Stimulated activated CD4-positive, alpha-beta T cell treated with anti-CD3 and anti-CD28 coated beads, Interleukin-4, amount 100 ng/mL, for 24 hours (primary cell): ENCODE data around the gene PLD6.
"Not testable (repeated sequence)": the region's sequence is repeated elsewhere in the genome, so short reads cannot be mapped to it uniquely, and the experiment has no call there.

Experiments used
- DNase-seq: peaks from one replicate; pipeline ENCODE4 v3.0.0-alpha.2; 2020

PLD6 gene

DNA sequence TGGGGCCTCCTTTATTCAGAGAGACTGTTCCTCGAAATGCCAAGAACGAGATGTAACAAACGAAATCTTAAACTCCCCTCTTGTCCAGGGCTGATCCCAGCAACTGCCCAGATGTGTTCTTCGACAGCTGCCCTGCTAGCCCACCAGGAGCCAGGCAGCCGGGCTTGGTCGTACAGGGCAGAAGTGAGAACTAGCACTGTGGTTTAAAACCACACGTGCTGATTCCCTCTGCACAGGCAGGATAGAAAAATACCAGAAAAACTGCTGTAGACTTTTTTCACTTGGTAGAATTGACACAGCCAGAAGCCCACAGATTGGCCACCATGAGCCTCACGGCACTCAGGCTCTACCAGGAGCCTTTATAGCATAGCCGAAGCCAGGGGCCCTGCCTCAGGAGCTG lies 33.1 kb downstream of the PLD6 start:
- DNase-seq, result no peak

DNA sequence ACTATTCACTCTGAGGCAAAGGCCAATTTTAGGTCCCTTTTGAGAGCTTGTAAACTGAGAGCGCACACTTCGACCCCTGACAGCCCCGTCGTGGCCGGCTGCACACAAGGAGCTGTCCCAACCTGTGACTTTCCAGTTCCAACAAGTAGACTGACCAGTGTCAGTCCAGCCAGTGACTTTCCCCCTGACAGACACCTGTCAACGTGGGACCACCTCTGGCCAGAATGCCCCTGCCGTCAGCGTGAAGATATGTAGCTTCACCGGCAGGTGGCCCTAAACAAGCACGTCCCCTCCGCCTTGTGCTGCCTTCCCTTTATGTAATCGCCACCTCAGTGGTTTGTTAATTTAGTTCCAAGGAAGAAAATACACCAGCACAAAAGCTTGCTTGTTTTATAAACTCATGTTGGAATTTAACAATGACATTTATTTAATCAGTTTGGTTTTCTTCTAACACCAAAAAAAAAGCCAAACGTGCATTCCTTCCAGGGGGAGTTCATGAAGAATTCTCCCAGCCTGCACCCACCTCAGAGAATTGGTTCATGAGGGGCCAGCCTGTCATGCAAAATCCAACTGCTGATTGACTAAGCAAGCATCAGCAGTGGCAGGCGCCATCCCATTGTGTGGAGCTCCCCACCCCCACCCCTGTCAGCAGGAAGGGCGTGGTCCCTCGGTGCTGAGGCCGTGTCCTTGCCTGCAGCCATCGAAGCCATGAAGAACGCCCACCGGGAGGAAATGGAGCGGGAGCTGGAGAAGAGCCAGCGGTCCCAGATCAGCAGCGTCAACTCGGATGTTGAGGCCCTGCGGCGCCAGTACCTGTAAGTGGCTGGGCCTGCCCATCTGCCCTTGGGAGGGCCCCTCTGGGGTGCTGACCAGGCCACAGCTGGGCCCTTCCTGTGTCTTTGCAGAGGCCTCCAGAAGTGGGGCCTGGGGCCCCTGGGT lies 33.9 kb downstream of the PLD6 start:
- DNase-seq, result no peak

DNA sequence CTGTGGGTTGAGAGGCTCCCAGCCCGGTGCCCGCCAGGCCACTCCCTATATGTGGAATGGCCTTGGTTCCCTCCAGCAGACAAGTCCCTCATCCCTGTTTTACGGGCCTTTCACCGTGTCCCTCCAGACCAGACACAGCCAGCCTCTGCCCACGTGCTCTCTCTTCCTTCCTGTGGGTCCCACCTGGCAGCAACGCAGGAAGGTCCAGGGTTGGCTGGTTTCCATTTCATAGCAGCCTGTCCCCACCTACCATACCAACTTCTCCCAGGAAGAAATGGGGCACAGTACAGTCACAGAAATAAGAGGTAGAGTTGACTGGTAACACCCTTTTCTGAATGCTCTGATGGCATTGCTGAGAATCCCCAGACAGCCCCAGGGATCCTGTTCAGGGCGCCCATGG lies 34.9 kb downstream of the PLD6 start:
- DNase-seq, result no peak

DNA sequence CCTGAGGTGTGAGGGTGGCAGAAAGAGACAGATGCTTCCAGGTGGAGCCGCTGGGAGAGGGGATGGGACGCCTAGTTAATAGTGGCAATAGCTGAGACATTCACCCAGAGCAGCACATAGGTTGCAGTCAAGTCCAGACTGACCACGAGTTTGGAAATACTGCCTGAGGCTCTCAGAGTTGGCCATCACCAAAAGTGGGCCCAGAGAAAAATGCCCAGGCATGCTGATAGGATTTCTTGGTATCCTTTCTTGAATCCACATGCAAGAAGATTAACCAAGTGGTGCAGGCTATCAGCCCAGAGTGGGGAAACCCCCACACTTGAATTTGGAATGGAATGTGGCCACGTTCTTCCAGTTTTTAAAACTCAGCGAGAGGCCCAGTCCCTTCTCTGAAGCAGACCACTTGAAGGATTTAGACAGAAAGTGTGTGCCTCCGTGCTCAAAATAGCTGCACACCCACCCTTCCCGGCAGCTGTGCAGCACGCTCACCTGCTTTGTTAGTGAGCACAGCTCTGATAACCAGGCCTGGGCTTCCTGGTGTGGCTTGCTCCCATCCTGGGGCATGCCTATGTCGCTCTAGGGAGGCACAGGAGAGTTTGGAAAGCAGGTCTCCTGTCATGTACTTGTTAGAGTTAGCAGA lies 35.7 kb downstream of the PLD6 start:
- no peak for DNase-seq

DNA sequence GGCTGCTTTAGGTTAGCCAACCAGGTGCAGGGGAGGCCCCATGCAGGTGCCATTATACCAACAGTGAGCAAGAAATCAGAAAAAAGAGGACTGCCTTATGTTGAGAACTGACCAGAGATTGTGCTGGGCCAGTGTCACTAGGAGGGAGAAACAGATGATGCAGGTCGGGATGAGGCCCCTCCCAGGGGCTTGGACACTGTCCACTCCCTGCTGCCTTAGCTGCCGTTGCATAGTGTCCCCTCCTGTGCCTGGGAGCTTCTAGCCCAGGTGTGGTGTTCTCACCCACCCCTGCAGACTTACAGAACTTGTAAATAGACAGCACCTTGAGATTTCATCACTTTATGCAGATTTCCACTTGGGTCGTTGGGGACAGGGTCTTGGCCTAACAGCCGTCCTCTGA lies 36.7 kb downstream of the PLD6 start:
- no peak for DNase-seq

DNA sequence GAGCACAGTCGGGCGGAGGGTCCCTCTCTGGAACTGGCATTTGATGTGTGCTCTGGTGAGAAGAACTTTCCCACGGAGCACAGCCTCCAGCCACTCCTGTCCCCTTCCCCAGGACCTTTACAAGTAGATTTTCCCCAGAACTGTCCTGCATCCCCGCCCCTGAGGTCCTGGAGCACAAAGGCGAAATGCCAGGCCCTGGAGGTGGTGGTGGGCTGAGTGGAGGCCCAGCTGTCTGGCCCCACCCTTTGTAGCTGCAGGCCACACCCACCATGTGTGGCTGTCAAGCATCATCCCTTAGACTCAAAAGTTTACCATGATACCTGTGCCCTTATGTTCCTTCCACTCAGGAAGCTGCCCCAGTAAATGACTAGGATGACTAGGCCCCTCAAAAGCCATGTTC lies 37.7 kb downstream of the PLD6 start:
- no peak for DNase-seq

DNA sequence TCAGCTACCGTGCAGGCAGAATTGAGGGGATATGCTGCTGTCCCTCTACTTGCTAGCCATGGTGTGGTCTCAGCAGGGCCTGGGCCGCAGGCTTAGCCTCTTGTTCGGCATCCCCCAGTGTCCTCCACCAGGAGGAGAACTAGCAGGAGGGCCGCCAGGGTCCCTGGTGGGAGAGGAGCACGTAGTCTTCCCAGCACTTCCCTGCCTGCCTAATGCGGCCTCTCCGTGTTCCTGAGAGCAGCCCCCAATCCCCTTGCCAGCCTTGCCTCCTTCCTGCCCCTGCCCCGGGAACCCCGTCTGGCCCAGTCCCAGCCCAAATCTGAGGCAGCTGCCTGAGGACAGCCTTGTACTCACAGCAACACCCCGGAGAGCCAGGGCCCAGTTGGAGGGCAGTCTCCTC lies 38.1 kb downstream of the PLD6 start:
- no peak for DNase-seq

DNA sequence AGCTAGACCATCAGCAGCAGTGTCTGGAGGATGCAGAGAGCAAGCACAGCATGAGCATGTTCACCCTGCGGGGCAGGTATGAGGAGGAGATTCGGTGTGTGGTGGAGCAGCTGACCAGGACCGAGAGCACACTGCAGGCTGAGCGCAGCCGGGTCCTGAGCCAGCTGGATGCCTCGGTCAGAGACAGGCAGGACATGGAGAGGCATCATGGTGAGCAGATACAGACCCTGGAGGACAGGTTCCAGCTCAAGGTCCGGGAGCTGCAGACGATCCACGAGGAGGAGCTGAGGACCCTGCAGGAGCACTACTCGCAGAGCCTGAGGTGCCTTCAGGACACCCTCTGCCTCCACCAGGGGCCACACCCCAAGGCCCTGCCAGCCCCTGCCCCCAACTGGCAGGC lies 38.8 kb downstream of the PLD6 start:
- DNase-seq, result no peak

DNA sequence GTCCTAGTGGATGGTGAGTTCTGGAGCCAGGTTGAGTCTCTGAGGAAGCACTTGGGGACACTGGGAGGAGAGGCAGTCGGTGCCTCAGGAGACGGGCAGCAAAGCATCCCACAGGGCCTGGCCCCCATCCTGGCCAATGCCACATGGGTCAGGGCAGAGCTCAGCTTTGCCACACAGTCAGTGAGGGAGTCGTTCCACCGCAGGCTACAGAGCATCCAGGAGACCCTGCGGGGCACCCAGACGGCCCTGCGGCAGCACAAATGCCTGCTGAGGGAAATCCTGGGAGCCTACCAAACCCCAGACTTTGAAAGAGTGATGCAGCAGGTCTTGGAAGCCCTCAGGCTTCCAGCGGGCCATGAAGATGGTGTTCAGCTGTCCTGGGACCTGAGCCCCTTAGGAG lies 39.7 kb downstream of the PLD6 start:
- no peak for DNase-seq

DNA sequence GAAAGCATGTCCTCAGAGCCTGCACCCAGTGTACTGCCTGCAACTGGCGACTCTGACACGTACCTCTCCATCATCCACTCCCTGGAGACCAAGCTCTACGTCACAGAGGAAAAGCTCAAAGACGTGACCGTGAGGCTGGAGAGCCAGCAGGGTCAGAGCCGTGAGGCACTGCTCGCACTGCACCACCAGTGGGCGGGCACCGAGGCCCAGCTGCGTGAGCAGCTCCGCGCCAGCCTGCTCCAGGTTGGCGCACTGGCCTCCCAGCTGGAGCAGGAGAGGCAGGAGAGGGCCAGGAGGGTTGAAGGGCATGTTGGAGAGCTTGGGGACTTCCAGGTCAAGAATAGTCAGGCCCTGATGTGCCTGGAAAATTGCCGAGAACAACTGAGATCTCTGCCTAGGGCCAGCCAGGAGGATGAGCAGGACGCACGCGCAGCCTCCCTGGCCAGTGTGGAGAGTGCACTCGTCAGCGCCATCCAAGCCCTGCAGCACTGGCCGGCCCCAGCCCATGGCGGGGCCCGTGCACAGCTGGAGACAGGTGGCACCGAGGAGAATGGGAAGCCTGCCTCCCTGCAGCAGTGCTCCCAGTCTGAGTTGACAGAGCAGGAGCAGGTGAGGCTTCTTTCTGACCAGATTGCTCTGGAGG lies 40.3 kb downstream of the PLD6 start:
- DNase-seq, result no peak

DNA sequence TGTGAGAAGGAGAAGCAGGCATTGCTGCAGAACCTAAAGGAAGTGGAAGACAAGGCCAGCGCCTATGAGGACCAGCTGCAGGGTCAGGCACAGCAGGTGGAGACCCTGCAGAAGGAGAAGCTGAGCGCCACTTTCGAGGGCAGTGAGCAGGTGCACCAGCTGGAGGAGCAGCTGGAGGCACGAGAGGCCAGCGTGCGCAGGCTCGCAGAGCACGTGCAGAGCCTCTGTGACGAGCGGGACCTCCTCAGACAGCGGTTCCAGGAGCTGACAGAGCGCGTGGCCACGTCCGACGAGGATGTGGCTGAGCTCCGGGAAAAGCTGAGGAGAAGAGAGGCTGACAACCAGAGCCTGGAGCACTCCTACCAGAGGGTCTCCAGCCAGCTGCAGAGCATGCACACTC lies 41.5 kb downstream of the PLD6 start:
- DNase-seq, result no peak

DNA sequence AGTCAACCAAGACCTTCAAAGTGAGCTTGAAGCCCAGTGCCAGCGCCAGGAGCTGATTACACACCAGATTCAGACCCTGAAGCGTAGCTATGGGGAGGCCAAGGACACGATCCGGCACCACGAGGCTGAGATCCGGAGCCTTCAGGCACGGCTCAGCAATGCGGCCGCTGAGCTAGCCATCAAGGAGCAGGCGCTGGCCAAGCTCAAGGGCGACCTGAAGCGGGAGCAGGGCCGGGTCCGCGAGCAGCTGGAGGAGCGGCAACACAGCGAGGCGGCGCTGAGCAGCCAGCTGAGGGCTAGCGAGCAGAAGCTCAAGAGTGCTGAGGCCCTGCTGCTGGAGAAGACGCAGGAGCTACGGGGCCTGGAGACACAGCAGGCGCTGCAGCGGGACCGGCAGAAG lies 42.0 kb downstream of the PLD6 start:
- no peak for DNase-seq

DNA sequence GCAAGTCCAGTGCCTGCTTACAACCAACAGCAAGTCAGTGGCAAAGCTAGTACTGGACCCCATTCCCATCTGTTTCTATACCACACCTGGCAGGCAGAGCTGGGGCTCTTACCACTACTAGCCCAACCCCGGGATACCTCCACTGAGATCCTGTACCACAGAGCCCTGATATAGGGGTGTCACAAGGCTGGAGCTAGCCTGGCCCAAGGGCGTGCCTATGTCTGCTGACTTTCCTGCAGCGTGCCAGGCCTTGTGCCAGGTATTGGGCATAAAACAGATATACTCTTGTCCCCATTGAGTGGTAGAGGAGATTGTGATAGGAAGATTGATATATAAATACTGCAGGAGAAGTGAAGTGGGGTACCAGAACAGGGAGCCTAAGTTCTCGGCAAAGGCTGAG lies 44.4 kb downstream of the PLD6 start:
- no peak for DNase-seq

DNA sequence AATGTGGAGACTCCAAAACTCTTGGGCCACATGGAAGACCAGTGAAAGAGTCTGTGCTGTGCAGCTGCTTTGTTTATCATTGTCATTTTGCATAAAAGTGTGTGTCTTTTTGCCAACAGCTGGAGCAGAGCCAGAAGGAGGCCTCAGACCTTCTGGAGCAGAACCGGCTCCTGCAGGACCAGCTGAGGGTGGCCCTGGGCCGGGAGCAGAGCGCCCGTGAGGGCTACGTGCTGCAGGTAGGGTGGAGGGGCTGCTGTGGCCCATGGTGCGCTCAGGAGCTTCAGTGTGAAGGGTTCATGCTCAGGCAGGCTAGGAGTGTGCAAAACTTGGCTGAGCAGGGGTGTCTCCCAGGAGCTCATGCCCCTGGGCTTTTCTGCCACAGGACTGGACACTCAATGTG lies 45.0 kb downstream of the PLD6 start:
- DNase-seq, result no peak

DNA sequence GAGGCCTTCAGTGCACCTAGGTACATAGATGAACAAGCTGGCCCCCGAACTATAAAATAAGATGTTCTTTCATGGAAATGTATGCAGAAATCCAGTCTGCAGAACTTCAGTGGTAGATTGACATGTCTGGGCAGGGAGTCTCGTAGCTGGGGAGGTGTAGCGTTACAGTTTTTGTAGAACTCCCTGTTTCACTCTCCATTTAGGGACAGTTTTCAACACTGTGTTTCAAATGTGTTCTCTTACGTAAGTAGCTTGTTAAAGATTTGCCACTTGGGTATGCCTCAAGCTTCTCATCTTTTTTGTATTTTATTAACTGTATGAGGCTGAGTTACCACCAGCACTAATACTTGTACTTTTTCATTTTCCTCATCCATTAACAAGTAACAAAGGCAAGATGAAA lies 46.6 kb downstream of the PLD6 start:
- DNase-seq, result no peak

DNA sequence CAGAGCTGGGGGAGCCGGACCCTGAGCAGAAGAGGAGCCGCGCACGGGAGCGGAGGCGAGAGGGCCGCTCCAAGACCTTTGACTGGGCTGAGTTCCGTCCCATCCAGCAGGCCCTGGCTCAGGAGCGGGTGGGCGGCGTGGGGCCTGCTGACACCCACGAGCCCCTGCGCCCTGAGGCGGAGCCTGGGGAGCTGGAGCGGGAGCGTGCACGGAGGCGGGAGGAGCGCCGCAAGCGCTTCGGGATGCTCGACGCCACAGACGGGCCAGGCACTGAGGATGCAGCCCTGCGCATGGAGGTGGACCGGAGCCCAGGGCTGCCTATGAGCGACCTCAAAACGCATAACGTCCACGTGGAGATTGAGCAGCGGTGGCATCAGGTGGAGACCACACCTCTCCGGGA lies 47.6 kb downstream of the PLD6 start:
- not testable (repeated sequence) for DNase-seq

DNA sequence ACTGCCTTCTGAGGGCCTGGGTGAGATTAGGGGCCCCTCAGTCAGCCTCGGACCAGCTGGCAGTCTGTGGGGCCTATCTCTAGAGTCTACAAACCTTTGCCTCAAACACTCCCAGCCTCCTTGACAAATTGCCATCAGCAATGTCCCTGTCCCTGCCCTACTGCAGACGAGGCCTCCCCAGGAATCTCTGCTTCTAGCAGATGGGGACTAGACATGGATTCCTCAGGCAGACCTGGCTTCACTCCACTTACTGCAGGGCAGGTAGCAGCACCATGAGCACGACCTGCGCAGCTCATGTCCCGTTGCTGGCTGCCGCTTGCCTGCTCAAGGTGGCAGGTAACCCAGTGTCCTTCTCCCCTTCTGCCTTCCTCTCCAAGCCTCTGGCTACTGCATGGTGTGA lies 49.1 kb downstream of the PLD6 start:
- DNase-seq, result no peak

DNA sequence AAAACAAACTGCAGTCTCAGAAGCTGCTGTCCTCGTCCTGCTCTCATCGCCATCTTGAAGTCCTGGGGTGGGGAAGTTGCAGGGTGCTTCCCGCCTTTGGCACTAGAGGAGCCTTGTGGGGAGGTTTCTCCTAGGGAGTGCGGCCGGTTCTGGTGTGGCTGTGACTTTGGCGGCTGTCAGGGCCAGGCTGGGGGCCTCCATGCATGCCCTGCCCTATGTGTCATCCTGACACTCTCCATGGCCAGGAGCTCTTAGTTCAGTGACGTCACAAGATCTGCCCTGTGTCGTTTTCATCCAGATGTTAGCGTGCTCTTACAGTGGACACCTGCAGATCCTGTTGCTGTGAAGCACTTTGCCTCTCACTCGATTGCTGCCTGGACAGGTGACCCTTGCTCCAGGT lies 49.6 kb downstream of the PLD6 start:
- no peak for DNase-seq

DNA sequence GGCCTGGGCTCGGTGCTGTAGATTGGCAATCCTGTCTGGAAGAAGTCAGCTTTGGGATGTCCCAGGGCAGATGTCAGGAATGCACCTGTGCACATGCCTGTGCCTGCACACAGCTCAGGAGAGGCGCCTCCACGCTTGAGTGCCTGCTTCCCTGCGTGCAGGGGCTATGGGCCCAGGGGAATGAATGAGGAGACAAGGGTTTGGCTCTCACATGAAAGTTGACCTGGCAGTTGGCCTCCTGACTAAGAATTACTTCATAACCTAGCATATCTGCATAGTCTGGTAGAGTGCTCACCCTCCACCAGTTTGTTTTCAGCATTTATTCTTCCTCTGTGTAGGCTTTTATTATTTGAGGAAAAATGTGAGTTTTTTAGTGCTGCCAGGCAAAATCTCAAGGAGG lies 50.0 kb downstream of the PLD6 start:
- no peak for DNase-seq

DNA sequence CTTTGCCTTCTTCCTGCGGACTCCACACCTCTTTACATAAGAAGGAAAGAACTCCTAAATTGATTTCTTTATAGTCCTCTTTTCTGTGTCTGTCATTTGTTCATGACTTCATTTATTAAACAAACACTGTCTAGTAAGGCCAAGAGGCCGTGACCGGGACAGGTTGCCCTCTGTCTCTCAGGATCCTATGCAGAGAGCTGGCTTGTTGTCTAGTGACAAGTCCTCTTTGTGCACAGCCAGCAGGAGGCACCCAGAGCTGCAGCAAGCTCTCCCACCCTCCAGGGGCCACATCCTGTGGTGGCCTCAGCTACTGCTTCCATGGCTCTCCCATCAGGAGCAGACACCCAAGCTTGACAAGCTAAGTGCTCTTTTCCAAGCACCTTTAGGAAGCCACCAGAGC lies 50.6 kb downstream of the PLD6 start:
- DNase-seq, result no peak

DNA sequence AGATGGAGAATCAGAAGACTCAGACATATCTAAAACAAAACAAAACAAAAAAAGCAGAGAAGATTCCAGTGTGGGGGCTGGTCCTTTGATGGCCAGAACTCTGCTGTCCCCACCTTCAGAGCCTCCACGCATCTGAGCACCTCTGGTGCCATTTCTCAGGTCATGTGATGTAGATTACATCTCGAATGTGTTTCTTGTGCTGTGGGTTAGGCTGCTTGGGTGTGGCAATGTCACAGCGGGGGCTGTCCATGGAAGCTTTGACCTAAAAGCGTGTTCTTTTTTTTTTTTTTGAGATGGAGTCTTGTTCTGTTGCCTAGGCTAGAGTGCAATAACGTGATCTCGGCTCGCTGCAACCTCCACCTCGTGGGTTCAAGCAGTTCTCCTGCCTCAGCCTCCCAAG lies 51.2 kb downstream of the PLD6 start:
- DNase-seq, result no peak

DNA sequence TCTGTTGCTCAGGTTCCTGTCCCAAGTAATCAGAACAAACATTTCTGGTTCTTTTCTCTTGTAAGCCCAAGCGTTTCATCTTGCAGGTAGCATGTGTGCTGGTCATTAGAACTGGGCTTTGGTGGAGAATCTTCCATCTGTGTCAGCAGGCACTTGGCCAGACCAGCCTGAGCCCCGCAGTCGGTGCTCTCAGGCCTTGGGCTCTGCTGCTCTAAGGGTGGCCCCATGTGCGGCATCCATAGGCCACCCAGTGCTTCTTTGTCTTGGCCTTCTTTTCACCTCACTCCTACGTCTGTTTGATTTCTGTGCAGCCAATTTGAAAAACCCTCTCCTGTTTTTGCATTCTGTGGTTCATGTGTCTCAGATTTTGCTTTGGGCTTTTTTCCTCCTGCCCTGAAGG lies 51.6 kb downstream of the PLD6 start:
- DNase-seq, result no peak

DNA sequence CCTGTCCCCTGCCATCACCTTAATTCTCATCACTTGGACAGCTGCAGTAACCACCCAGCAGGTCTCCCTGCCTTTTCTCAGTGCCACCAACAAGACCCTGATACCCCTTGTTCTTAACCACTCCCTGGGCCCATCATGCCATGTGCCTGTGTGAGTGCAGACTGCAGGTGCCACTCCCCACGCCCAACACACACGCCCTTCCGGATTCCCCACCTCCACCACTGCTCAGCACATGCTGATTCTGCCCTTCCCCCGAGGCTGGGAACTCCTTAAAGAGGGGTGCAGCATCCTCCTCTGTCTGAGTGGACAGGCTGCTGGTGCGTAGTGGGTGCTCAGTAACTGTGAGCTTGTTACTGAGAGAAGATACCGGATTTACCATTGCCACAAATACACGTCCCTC lies 52.4 kb downstream of the PLD6 start:
- no peak for DNase-seq

DNA sequence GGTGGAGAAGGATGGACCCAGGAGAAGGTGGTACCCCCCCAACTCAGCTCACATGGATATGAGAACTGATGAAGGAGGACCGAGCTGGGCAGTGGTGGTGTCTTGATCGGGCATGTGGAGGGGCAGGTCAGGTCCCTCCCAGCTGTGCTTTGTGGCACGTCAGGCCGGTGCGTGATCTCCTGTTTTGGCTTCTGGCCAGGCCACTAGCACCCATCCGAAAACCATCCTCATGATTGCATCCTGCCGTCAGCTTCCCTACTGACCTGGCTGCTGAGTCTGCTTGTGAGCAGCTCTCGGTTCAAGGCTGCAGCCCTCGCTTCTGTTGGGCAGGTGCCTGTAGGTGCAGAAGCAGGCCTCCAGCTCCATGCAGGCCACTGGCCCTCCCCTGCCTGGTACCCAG lies 53.1 kb downstream of the PLD6 start:
- no peak for DNase-seq
